SU-DHL-6 (cell line): ENCODE data around the gene WDR5.

Experiments
- H2AFZ ChIP-seq: fragments of 200-600 bp; sonication (generic); 2 replicates; pipeline ENCODE4 v1.6.1; 2014; ENCODE audit warnings: low read depth, mild to moderate bottlenecking, moderate library complexity, mixed read lengths, antibody characterized with exemption, low read length; ENCODE audit not compliant: severe bottlenecking
- H3F3A ChIP-seq: fragments of 200-600 bp; shearing (Covaris generic); 2 replicates; pipeline ENCODE4 v1.6.0; 2016; ENCODE audit warnings: antibody characterized with exemption, mild to moderate bottlenecking; ENCODE audit not compliant: insufficient read depth
- H3K27ac ChIP-seq: fragments of 200-600 bp; sonication (generic); 2 replicates; pipeline ENCODE4 v1.5.1; 2016; ENCODE audit warnings: low read depth, mild to moderate bottlenecking, low read length, moderate library complexity, mixed read lengths
- H3K27me3 ChIP-seq: fragments of 200-600 bp; sonication (generic), shearing (Covaris generic); 2 replicates; pipeline ENCODE4 v1.6.0; 2014; ENCODE audit warnings: mild to moderate bottlenecking, low read length
- H3K36me3 ChIP-seq: fragments of 200-600 bp; sonication (generic); 2 replicates; pipeline ENCODE4 v1.6.1; 2014; ENCODE audit warnings: mild to moderate bottlenecking, low read length, mixed read lengths
- H3K4me2 ChIP-seq: fragments of 300-600, 200-600 bp; shearing (Covaris generic), sonication (generic); 2 replicates; pipeline ENCODE4 v1.6.0; 2014; ENCODE audit warnings: low read length, low read depth, mild to moderate bottlenecking; ENCODE audit not compliant: poor library complexity, severe bottlenecking
- H3K4me3 ChIP-seq: fragments of 200-600 bp; sonication (generic); 2 replicates; pipeline ENCODE4 v1.5.1; 2014; ENCODE audit warnings: antibody characterized with exemption, low read length, mild to moderate bottlenecking, mixed read lengths; ENCODE audit not compliant: insufficient read depth, poor library complexity, severe bottlenecking
- H3K79me2 ChIP-seq: fragments of 200-600 bp; sonication (generic); 2 replicates; pipeline ENCODE4 v1.6.1; 2014; ENCODE audit warnings: mild to moderate bottlenecking, low read length, moderate library complexity; ENCODE audit not compliant: insufficient read depth
- H3K9ac ChIP-seq: fragments of 200-600 bp; sonication (generic); 2 replicates; pipeline ENCODE4 v1.7.0; 2014; ENCODE audit warnings: mild to moderate bottlenecking, low read length
- H3K9me2 ChIP-seq: fragments of 200-600 bp; sonication (generic); replicated peaks from 2 replicates; pipeline ENCODE4 v1.6.1; 2014; ENCODE audit warnings: low read length; ENCODE audit not compliant: insufficient read depth
- H3K9me3 ChIP-seq: fragments of 200-600 bp; sonication (generic); 2 replicates; pipeline ENCODE4 v1.6.1; 2014; ENCODE audit warnings: low read length, mixed read lengths; ENCODE audit not compliant: insufficient read depth
- H4K20me1 ChIP-seq: fragments of 200-600 bp; sonication (generic); 2 replicates; pipeline ENCODE4 v1.6.1; 2014; ENCODE audit warnings: low read depth, mild to moderate bottlenecking, antibody characterized with exemption, low read length, moderate library complexity, mixed read lengths
- CTCF ChIP-seq: fragments of 200-600 bp; sonication (generic); IDR thresholded peaks from one replicate; pipeline ENCODE4 v1.5.1; 2017; ENCODE audit warnings: antibody characterized with exemption, mild to moderate bottlenecking, low read length, moderate library complexity; ENCODE audit not compliant: insufficient read depth, poor library complexity, severe bottlenecking
- EZH2phosphoT487 ChIP-seq: fragments of 200-600 bp; sonication (generic), shearing (Covaris generic); conservative IDR thresholded peaks from 2 replicates; pipeline ENCODE4 v1.6.1; 2018; ENCODE audit warnings: mild to moderate bottlenecking, antibody characterized with exemption, low read length, moderate library complexity, mixed read lengths

The WDR5 gene

GRCh38 chr9:134152488-134152887, 16.6 kb downstream of the WDR5 start:
- no peak overlapping the region for H3K9ac ChIP-seq
- no peaks in the 10 kb centered on the region for H3K36me3 ChIP-seq
- H3K4me3 ChIP-seq, result no peak overlapping the region
- H4K20me1 ChIP-seq, result no peaks in the 10 kb centered on the region
- no peaks in the 10 kb centered on the region for H3K9me2 ChIP-seq
- no peaks in the 10 kb centered on the region for H3F3A ChIP-seq
- no peaks in the 10 kb centered on the region for H3K9me3 ChIP-seq
- no peak overlapping the region for H2AFZ ChIP-seq
- no peak overlapping the region for H3K27ac ChIP-seq
- no peak overlapping the region for H3K4me2 ChIP-seq
- no peak for TF ChIP-seq CTCF
- TF ChIP-seq EZH2phosphoT487, result no peak
- no peaks in the 10 kb centered on the region for H3K27me3 ChIP-seq
- no peaks in the 10 kb centered on the region for H3K79me2 ChIP-seq

- Histone ChIP-seq H3K27me3 (no peaks in the 10 kb centered on the region), H3K36me3 (no peaks in the 10 kb centered on the region), H4K20me1 (no peaks in the 10 kb centered on the region), H3K9me3 (no peaks in the 10 kb centered on the region), H3K79me2 (no peaks in the 10 kb centered on the region), H2AFZ (no peak overlapping the region), H3K4me3 (no peak overlapping the region), H3K4me2 (no peak overlapping the region), H3K9me2 (no peaks in the 10 kb centered on the region), H3K27ac (no peak overlapping the region), H3F3A (no peaks in the 10 kb centered on the region), H3K9ac (no peak overlapping the region)
- TF ChIP-seq CTCF (no peak), EZH2phosphoT487 (no peak)
These were observed 17.6 kb downstream of the WDR5 start for GRCh38 chr9:134153450-134153849.

- TF ChIP-seq EZH2phosphoT487 (no peak), CTCF (no peak)
- Histone ChIP-seq H3K27ac (no peak overlapping the region), H3K9me3 (no peaks in the 10 kb centered on the region), H4K20me1 (no peaks in the 10 kb centered on the region), H3K79me2 (no peaks in the 10 kb centered on the region), H2AFZ (no peak overlapping the region), H3K9me2 (no peaks in the 10 kb centered on the region), H3K27me3 (no peaks in the 10 kb centered on the region), H3K9ac (no peak overlapping the region), H3K4me2 (no peak overlapping the region), H3K36me3 (no peaks in the 10 kb centered on the region), H3K4me3 (no peak overlapping the region), H3F3A (no peaks in the 10 kb centered on the region)
These were observed 18.4 kb downstream of the WDR5 start for GRCh38 chr9:134154262-134154701.
